SK-N-SH (cell line): ENCODE results near the gene COMT. TPM values are rescaled to one million over a fixed set of nuclear protein-coding genes. Genes with fewer than 3 reads are reported as not detected.
A peak's percentile ranks its signal among the peaks of the same experiment; 100 is the strongest.

ENCODE experiments used
- CTCF ChIA-PET: fragments of 300-600, 350-600 bp; formaldehyde crosslinking; extraction: SDS; loops from one replicate; lab custom pipeline; 2021; lab: Yijun Ruan, JAX
- POLR2A ChIA-PET: fragments of 350-600 bp; sonication (Branson Sonifier 250); formaldehyde crosslinking; extraction: SDS; loops from one replicate; lab custom pipeline; 2020; ENCODE audit warnings: antibody characterized with exemption, inconsistent platforms; lab: Yijun Ruan, JAX
- DNase-seq: peaks from one replicate; pipeline ENCODE4 v3.0.0; 2012
- H2AFZ ChIP-seq: fragments of 200-600 bp; sonication (generic); 2 replicates; pipeline ENCODE4 v1.8.1; 2016; ENCODE audit warnings: antibody characterized with exemption, mild to moderate bottlenecking, low read depth
- H3F3A ChIP-seq: fragments of 200-600 bp; sonication (generic); replicated peaks from 2 replicates; pipeline ENCODE3; 2016; ENCODE audit warnings: antibody characterized with exemption, mild to moderate bottlenecking; ENCODE audit not compliant: insufficient read depth
- H3K27ac ChIP-seq, 2 experiments: fragments of 200-500 bp in 1 of 2; fragments of 200-600 bp in 1 of 2; sonication (Bioruptor generic) in 1 of 2; sonication (generic), shearing (Covaris generic) in 1 of 2; 2 replicates each; pipeline versions ENCODE4 v1.5.1 to v1.6.1; 2014 to 2016; ENCODE audit warnings: low read depth in 2 of 2, inconsistent platforms in 1 of 2, low read length in 1 of 2, mild to moderate bottlenecking in 1 of 2, mixed read lengths in 1 of 2
- H3K27me3 ChIP-seq: fragments of 200-600 bp; sonication (generic), shearing (Covaris generic); 2 replicates; pipeline ENCODE4 v1.6.1; 2016; ENCODE audit warnings: mixed run types; ENCODE audit not compliant: insufficient read depth
- H3K36me3 ChIP-seq, 2 experiments: fragments of 200-500 bp in 1 of 2; fragments of 200-600 bp in 1 of 2; sonication (Bioruptor generic) in 1 of 2; sonication (generic) in 1 of 2; replicated peaks in 1 of 2; 2 replicates each; pipeline versions ENCODE3 to v1.5.1; 2014 to 2016; ENCODE audit warnings: low read length in 1 of 2, mild to moderate bottlenecking in 1 of 2; ENCODE audit not compliant: insufficient read depth in 2 of 2, control insufficient read depth in 1 of 2
- H3K4me1 ChIP-seq, 2 experiments: fragments of 200-500 bp in 1 of 2; fragments of 200-600 bp in 1 of 2; sonication (Bioruptor generic) in 1 of 2; sonication (generic), shearing (Covaris generic) in 1 of 2; 2 replicates each; pipeline versions ENCODE4 v1.5.1 to v1.6.1; 2014 to 2016; ENCODE audit warnings: low read depth in 1 of 2, low read length in 1 of 2, mixed run types in 1 of 2; ENCODE audit not compliant: insufficient read depth in 2 of 2, control insufficient read depth in 1 of 2
- H3K4me2 ChIP-seq: fragments of 200-600 bp; sonication (generic), shearing (Covaris generic); 2 replicates; pipeline ENCODE4 v1.6.1; 2017; ENCODE audit warnings: mixed run types
- H3K4me3 ChIP-seq, 2 experiments: fragments of 200-500 bp in 1 of 2; fragments of 200-600 bp in 1 of 2; sonication (Bioruptor generic) in 1 of 2; sonication (generic), shearing (Covaris generic) in 1 of 2; 2 replicates each; pipeline versions ENCODE4 v1.5.1 to v1.8.1; 2014 to 2016; ENCODE audit warnings: low read depth in 2 of 2, inconsistent platforms in 1 of 2, low read length in 1 of 2, mild to moderate bottlenecking in 1 of 2, mixed read lengths in 1 of 2, moderate library complexity in 1 of 2
- H3K79me2 ChIP-seq: fragments of 200-600 bp; sonication (generic); 2 replicates; pipeline ENCODE4 v1.8.1; 2017; ENCODE audit warnings: mild to moderate bottlenecking; ENCODE audit not compliant: insufficient read depth
- H3K9ac ChIP-seq: fragments of 200-600 bp; sonication (generic); 2 replicates; pipeline ENCODE4 v1.6.1; 2017; ENCODE audit warnings: mixed run types
- H3K9me2 ChIP-seq: fragments of 200-600 bp; sonication (generic); 2 replicates; pipeline ENCODE4 v1.6.1; 2017; ENCODE audit warnings: mixed run types
- H3K9me3 ChIP-seq: fragments of 200-600 bp; sonication (generic); 2 replicates; pipeline ENCODE4 v1.6.1; 2017; ENCODE audit warnings: mixed run types, mild to moderate bottlenecking, moderate library complexity
- H4K20me1 ChIP-seq: fragments of 200-600 bp; sonication (generic); 2 replicates; pipeline ENCODE4 v1.6.1; 2017; ENCODE audit warnings: mild to moderate bottlenecking, mixed run types; ENCODE audit not compliant: insufficient read depth
- ELF1 ChIP-seq: IDR thresholded peaks from 2 replicates; pipeline ENCODE4 v1.4.0; 2012
- EZH2phosphoT487 ChIP-seq: fragments of 200-600 bp; sonication (generic); IDR thresholded peaks from 2 replicates; pipeline ENCODE4 v1.6.1; 2017; ENCODE audit warnings: low read depth, mixed run types, mild to moderate bottlenecking, antibody characterized with exemption, moderate library complexity, borderline replicate concordance
- FOXJ3 ChIP-seq: sonication (generic); formaldehyde crosslinking; IDR thresholded peaks from 2 replicates; pipeline ENCODE4 v1.5.1; 2020; ENCODE audit warnings: mild to moderate bottlenecking, missing genetic modification reagents
- GABPA ChIP-seq: IDR thresholded peaks from 2 replicates; pipeline ENCODE4 v1.4.0; 2012; ENCODE audit warnings: low read depth, mild to moderate bottlenecking
- NFIC ChIP-seq: IDR thresholded peaks from 2 replicates; pipeline ENCODE4 v1.4.0; 2012; ENCODE audit warnings: borderline replicate concordance
- RCOR1 ChIP-seq: fragments of 150-350 bp; IDR thresholded peaks from 2 replicates; pipeline ENCODE4 v1.6.1; 2017; ENCODE audit warnings: antibody characterized with exemption, low read length
- REST ChIP-seq: IDR thresholded peaks from 2 replicates; pipeline ENCODE4 v1.6.1; 2012; ENCODE audit warnings: mild to moderate bottlenecking, low read depth, low read length, moderate library complexity
- RXRA ChIP-seq: IDR thresholded peaks from 2 replicates; pipeline ENCODE4 v1.4.0; 2012; ENCODE audit warnings: low read depth, mild to moderate bottlenecking, borderline replicate concordance
- SIN3A ChIP-seq: IDR thresholded peaks from 2 replicates; pipeline ENCODE4 v1.6.1; 2012; ENCODE audit warnings: low read depth, mild to moderate bottlenecking, low read length, moderate library complexity, borderline replicate concordance
- SMC3 ChIP-seq: IDR thresholded peaks from 2 replicates; pipeline ENCODE4 v1.6.1; 2012; ENCODE audit warnings: low read depth, low read length, improper control_type of control experiment
- USF1 ChIP-seq: IDR thresholded peaks from 2 replicates; pipeline ENCODE4 v1.4.0; 2012; ENCODE audit warnings: low read depth, borderline replicate concordance
- WGBS: methylation state at CpG from one replicate; pipeline ENCODE4 v1.1.6; 2017; ENCODE audit warnings: low lambda C conversion rate; 5-methylcytosine and 5-hydroxymethylcytosine counted together
- polyA plus RNA-seq, 3 experiments: library from polyadenylated mRNA; depleted of rRNA; stranded (reverse); fragments of >200 nt; gene quantifications; 2 replicates each; pipeline ENCODE4 v1.2.3, GENCODE V29; 2012
- TF ChIP-seq, protein P1 (sequence below): fragments of 150-350 bp; IDR thresholded peaks from 2 replicates; pipeline ENCODE4 v1.6.1; 2016; ENCODE audit warnings: mild to moderate bottlenecking, low read depth, low read length
- TF ChIP-seq, protein P2 (sequence below): fragments of 200-600 bp; sonication (generic); IDR thresholded peaks from 2 replicates; pipeline ENCODE4 v1.6.1; 2017; ENCODE audit warnings: antibody characterized with exemption, mild to moderate bottlenecking, moderate library complexity

The COMT gene
- polyA plus RNA-seq, 1 of the 3 experiments (the other 2 are of a cell fraction): 343 TPM

- ChIA-PET CTCF (interaction anchor here (16.4 kb wide), 1 partner anchor 19 kb away, joined by 224 read pairs; no protein-coding TSS in a partner anchor), POLR2A (no interaction called here)
- no peaks in the 10 kb centered on the region for H3K36me3 ChIP-seq
- H3F3A ChIP-seq: no peaks in the 10 kb centered on the region
- H3K4me2 ChIP-seq: no peak overlapping the region
- 50% methylated on average over 1 of the region's 6 CpGs for WGBS
- H3K27me3 ChIP-seq: no peaks in the 10 kb centered on the region
- TF ChIP-seq GABPA: no peak
- no peak for TF ChIP-seq RCOR1
- TF ChIP-seq REST: no peak
- no peak for TF ChIP-seq NFIC
- TF ChIP-seq USF1: no peak
- no peak for TF ChIP-seq FOXJ3
- no peak for TF ChIP-seq EZH2phosphoT487
- TF ChIP-seq ELF1: no peak
- no peak for TF ChIP-seq RXRA
- no peak for TF ChIP-seq SIN3A
- TF ChIP-seq SMC3: no peak
- TF ChIP-seq, protein P1, sequence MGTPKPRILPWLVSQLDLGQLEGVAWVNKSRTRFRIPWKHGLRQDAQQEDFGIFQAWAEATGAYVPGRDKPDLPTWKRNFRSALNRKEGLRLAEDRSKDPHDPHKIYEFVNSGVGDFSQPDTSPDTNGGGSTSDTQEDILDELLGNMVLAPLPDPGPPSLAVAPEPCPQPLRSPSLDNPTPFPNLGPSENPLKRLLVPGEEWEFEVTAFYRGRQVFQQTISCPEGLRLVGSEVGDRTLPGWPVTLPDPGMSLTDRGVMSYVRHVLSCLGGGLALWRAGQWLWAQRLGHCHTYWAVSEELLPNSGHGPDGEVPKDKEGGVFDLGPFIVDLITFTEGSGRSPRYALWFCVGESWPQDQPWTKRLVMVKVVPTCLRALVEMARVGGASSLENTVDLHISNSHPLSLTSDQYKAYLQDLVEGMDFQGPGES: no peak
- TF ChIP-seq, protein P2, sequence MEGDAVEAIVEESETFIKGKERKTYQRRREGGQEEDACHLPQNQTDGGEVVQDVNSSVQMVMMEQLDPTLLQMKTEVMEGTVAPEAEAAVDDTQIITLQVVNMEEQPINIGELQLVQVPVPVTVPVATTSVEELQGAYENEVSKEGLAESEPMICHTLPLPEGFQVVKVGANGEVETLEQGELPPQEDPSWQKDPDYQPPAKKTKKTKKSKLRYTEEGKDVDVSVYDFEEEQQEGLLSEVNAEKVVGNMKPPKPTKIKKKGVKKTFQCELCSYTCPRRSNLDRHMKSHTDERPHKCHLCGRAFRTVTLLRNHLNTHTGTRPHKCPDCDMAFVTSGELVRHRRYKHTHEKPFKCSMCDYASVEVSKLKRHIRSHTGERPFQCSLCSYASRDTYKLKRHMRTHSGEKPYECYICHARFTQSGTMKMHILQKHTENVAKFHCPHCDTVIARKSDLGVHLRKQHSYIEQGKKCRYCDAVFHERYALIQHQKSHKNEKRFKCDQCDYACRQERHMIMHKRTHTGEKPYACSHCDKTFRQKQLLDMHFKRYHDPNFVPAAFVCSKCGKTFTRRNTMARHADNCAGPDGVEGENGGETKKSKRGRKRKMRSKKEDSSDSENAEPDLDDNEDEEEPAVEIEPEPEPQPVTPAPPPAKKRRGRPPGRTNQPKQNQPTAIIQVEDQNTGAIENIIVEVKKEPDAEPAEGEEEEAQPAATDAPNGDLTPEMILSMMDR: no peak
- H4K20me1 ChIP-seq: no peaks in the 10 kb centered on the region
- no peak overlapping the region for H2AFZ ChIP-seq
- no peaks in the 10 kb centered on the region for H3K9me3 ChIP-seq
- peak overlapping the region in 1 of 2 experiments; percentile 18; a peak in 1 of 4 replicates for H3K27ac ChIP-seq
- no peak for DNase-seq
- H3K79me2 ChIP-seq: no peaks in the 10 kb centered on the region
- no peaks in the 10 kb centered on the region for H3K9me2 ChIP-seq
- no peak overlapping the region for H3K9ac ChIP-seq
- no peak overlapping the region for H3K4me3 ChIP-seq
- H3K4me1 ChIP-seq: peaks cover 0 to 75% of the 10 kb centered on the region in 2 experiments; a peak in 2 of 4 replicates
Observed at GRCh38 chr22:19992921-19993355, 51.4 kb downstream of the COMT start.
